ENCODE data around the gene ELFN1. TPM values are rescaled to one million over a fixed set of nuclear protein-coding genes. Genes with fewer than 3 reads are reported as not detected.

Gene ELFN1
- total RNA-seq, 1 donor from 2014 or later: not detected

GRCh38 chr7:1720326-1720725 lies 50.2 kb downstream of the ELFN1 start:
- POLR2A ChIA-PET: no interaction called here
- H3K27ac Mint-ChIP-seq: no peak overlapping the region
- no peak for ATAC-seq (ENCODE audit: low read depth)
- DNase-seq: no peak
- H3K36me3 Mint-ChIP-seq (ENCODE audit: low read depth): no peaks in the 10 kb centered on the region
- peaks cover 3% of the 10 kb centered on the region for H3K9me3 Mint-ChIP-seq
- intact Hi-C loops (cut with micrococcal nuclease): no loop called here
- peaks cover 9% of the 10 kb centered on the region for H3K27me3 Mint-ChIP-seq
- H3K4me3 Mint-ChIP-seq: no peak overlapping the region
- no peaks in the 10 kb centered on the region for H3K4me1 Mint-ChIP-seq
- no peak for TF ChIP-seq CTCF (IDR thresholded peaks at IDR 0.05)
- CTCF ChIA-PET: no interaction called here

GRCh38 chr7:1721047-1721690 lies 51.1 kb downstream of the ELFN1 start:
- Mint-ChIP-seq H3K4me1 (no peaks in the 10 kb centered on the region), H3K27me3 (peaks cover 10% of the 10 kb centered on the region), H3K9me3 (peaks cover 3% of the 10 kb centered on the region), H3K4me3 (no peak overlapping the region), H3K36me3 (ENCODE audit: low read depth) (no peaks in the 10 kb centered on the region), H3K27ac (no peak overlapping the region)
- no peak for TF ChIP-seq CTCF (IDR thresholded peaks at IDR 0.05)
- ATAC-seq (ENCODE audit: low read depth) (no peak), DNase-seq (no peak)
- POLR2A ChIA-PET: no interaction called here
- CTCF ChIA-PET: no interaction called here
- intact Hi-C loops (cut with micrococcal nuclease): no loop called here

- ChIA-PET POLR2A (no interaction called here), CTCF (interaction anchor here (0.5 kb wide), 1 partner anchor 1463 kb away, joined by 3 read pairs; no protein-coding TSS in a partner anchor)
- intact Hi-C loops (cut with micrococcal nuclease): no loop called here
- TF ChIP-seq CTCF (IDR thresholded peaks at IDR 0.05): no peak
- no peak overlapping the region for H3K4me3 Mint-ChIP-seq
- peaks cover 3% of the 10 kb centered on the region for H3K27me3 Mint-ChIP-seq
- DNase-seq (no peak), ATAC-seq (ENCODE audit: low read depth) (no peak)
- H3K9me3 Mint-ChIP-seq: no peaks in the 10 kb centered on the region
- H3K4me1 Mint-ChIP-seq: no peaks in the 10 kb centered on the region
- no peak overlapping the region for H3K27ac Mint-ChIP-seq
- H3K36me3 Mint-ChIP-seq (ENCODE audit: low read depth): no peaks in the 10 kb centered on the region
Measured at GRCh38 chr7:1723254-1723653, 53.2 kb downstream of the ELFN1 start.

- DNase-seq: no peak
- TF ChIP-seq CTCF (IDR thresholded peaks at IDR 0.05): no peak
- CTCF ChIA-PET: no interaction called here
Measured at GRCh38 chr7:1724118-1724910, 54.2 kb downstream of the ELFN1 start.

GRCh38 chr7:1725199-1725690 lies 55.2 kb downstream of the ELFN1 start:
- no peak for TF ChIP-seq CTCF (IDR thresholded peaks at IDR 0.05)
- DNase-seq (no peak), ATAC-seq (ENCODE audit: low read depth) (no peak)
- no peak overlapping the region for H3K4me3 Mint-ChIP-seq
- no peak overlapping the region for H3K27ac Mint-ChIP-seq
- no peaks in the 10 kb centered on the region for H3K36me3 Mint-ChIP-seq (ENCODE audit: low read depth)
- H3K9me3 Mint-ChIP-seq: no peaks in the 10 kb centered on the region
- ChIA-PET CTCF (no interaction called here), POLR2A (no interaction called here)
- peaks cover 3% of the 10 kb centered on the region for H3K27me3 Mint-ChIP-seq
- H3K4me1 Mint-ChIP-seq: no peaks in the 10 kb centered on the region
- intact Hi-C loops (cut with micrococcal nuclease): no loop called here

More at GRCh38 chr7:1724118-1724910, 54.2 kb downstream of the ELFN1 start:
- Mint-ChIP-seq H3K9me3 (no peaks in the 10 kb centered on the region), H3K4me1 (no peaks in the 10 kb centered on the region), H3K4me3 (no peak overlapping the region), H3K36me3 (ENCODE audit: low read depth) (no peaks in the 10 kb centered on the region), H3K27ac (no peak overlapping the region), H3K27me3 (peaks cover 3% of the 10 kb centered on the region)
- no peak for ATAC-seq (ENCODE audit: low read depth)
- POLR2A ChIA-PET: no interaction called here
- intact Hi-C loops (cut with micrococcal nuclease): no loop called here

All from activated B cell treated with CpG ODN at 0.5 μM for 24 hours (primary cell).